Measurements from ENCODE around the gene CNDP1. TPM values are rescaled to one million over a fixed set of nuclear protein-coding genes. Genes with fewer than 3 reads are reported as not detected.

Gene CNDP1
- total RNA-seq, 1 donor from 2014 or later: 66.3 TPM

DNA sequence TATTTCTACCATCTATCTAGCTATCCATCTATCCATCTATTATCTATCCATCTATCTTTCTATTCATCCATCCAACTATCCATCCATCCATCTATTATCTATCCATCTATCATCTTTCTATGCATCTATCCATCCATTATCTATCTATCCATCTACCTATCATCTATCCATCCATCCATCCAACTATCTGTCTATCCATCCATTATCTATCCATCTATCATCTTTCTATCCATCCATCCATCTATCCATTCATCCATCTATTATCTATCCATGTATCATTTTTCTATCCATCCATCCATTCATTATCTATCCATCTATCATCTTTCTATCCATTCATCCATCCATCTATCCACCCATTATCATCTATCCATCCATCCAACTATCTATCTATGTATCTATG, 38.8 kb downstream of the CNDP1 start:
- ATAC-seq (no peak), DNase-seq (ENCODE audit: low spot score) (no peak)

GRCh38 chr18:74574916-74575315, 40.6 kb downstream of the CNDP1 start:
- ATAC-seq (no peak), DNase-seq (ENCODE audit: low spot score) (no peak)

GRCh38 chr18:74577019-74577418, 42.7 kb downstream of the CNDP1 start:
- DNase-seq (ENCODE audit: low spot score) (no peak), ATAC-seq (no peak)

GRCh38 chr18:74579496-74580065, 45.3 kb downstream of the CNDP1 start:
- DNase-seq (ENCODE audit: low spot score) (no peak), ATAC-seq (no peak)

DNA sequence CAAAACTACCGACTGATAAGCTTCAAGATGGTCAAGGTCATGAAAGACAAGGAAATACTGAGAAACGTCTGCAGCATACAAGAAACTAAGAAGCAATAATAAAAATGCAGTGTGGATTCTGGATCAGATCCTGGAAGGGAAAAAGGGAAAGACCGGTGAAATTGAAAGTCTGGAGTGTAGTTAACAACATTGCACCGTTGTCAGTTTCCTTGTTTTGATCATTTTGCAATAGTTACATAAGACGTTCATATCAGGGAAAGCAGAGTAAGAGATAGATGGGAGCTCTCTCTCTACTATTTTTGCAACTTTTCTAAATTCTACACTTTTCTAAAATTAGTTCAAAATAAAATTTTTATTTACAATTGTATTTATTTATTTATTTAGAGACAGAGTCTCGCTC, 48.3 kb downstream of the CNDP1 start:
- DNase-seq (ENCODE audit: low spot score): no peak
- peak; percentile 64 for ATAC-seq

- ATAC-seq (no peak), DNase-seq (ENCODE audit: low spot score) (no peak)
Measured at GRCh38 chr18:74587441-74587840, 53.1 kb downstream of the CNDP1 start.

- no peak for DNase-seq (ENCODE audit: low spot score)
- ATAC-seq: peak; percentile 88
Measured at GRCh38 chr18:74589021-74589420, 54.7 kb downstream of the CNDP1 start.

- DNase-seq (ENCODE audit: low spot score) (no peak), ATAC-seq (no peak)
Measured at GRCh38 chr18:74589811-74590210, 55.5 kb downstream of the CNDP1 start.

DNA sequence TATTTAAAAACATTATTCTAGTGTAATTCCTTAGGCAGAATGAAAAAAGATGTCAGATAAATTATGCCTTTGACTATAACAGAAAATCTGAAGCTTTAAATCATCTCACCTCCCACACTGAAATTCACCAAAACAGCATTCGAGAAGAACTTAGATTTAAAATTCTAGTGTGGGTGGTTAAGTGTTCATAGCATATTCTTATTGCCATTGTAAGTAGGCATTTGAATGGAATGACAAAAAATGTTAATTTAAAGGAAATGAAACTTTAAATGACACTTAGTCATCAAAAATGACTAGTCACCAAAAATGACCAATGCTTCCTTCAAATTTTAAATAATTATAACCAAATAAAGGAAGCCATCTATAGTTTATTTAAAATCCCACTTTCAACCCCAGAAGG, 56.4 kb downstream of the CNDP1 start:
- DNase-seq (ENCODE audit: low spot score): no peak

GRCh38 chr18:74595431-74595830, 61.1 kb downstream of the CNDP1 start:
- ATAC-seq (no peak), DNase-seq (ENCODE audit: low spot score) (no peak)

More for the DNA sequence above, 56.4 kb downstream of the CNDP1 start:
- no peak for ATAC-seq

DNA sequence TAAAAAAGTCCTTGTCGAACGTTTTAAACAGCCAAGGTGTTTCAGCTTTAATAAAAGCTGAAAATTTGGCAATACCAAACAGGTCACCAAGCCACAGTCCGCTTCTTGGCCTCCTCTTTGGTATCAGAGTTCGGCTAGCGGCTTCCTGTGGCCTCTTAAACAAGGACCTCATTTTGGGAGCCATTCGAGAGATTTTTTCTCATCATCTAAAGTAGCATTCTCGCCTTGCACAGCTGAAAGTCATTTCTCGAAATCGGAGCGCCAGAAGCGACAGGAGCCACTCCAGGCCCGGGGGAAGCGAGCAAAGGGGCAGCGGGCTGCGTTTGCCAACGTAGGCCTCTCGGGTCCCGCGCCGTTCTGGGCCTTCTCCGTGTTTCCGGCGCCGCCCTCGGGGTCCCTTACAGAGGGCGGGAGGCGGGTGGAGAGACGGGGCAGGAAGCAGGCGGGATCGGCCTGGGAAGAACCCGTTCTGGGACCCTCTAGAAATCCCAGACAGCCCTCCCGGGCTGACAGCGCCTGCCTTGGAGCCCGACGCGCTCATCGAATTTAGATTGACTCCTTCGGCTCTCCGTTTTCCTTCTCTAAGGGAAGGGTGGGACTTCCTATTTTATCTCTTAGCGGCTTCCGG, 62.8 kb downstream of the CNDP1 start:
- DNase-seq (ENCODE audit: low spot score) (peak; percentile 80), ATAC-seq (peak; percentile 65)

GRCh38 chr18:74597662-74598349, 63.5 kb downstream of the CNDP1 start, which contains the start of gene ZNF407:
Gene ZNF407 (plus strand): TSS chr18:74597870. CDS start chr18:74631020, 33,150 bp downstream.
- peak; percentile 91 for ATAC-seq
- peak; percentile 92 for DNase-seq (ENCODE audit: low spot score)

- DNase-seq (ENCODE audit: low spot score): peak; percentile 63
- peak; percentile 61 for ATAC-seq
Measured at GRCh38 chr18:74598350-74599001, 64.2 kb downstream of the CNDP1 start.

DNA sequence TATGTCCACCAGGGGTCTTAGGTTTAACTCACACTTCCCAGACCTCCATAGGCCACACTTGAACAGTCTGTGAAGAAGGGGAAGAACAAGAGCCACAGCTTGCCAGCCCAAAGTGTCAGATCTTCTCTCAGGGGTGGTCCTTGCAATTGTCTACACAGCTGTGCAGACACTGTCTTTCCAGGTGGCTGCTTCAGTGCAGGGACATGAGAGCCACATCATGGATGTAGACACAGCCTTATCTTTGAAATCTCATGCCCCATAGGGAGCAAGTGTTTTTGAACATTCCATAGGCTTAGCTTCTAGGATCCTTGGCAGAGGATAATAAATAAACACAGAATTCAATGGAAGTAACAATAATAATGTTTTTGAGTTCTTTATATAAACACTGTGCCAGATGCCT, 70.1 kb downstream of the CNDP1 start:
- ATAC-seq (no peak), DNase-seq (ENCODE audit: low spot score) (no peak)

GRCh38 chr18:74604774-74605173, 70.5 kb downstream of the CNDP1 start:
- DNase-seq (ENCODE audit: low spot score): no peak

DNA sequence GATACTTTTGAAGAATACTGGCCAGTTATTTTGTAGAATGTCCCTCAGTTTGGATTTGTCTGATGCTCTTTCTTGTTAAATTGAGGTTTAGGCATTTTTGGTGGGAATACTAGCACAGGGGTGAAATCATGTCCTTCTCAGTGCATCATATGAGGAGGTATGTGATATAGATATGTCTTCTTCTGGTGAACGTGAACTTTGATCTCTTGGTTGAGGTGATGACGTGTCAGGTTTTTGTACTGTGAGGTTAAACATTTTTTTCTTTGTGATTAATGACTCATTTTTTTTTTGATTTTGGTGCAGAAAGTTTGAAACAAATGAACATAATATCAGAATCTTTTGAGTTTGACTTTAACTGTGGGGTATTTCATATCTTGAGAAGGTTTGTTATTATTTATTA, 74.4 kb downstream of the CNDP1 start:
- ATAC-seq: no peak
- no peak for DNase-seq (ENCODE audit: low spot score)

More at GRCh38 chr18:74604774-74605173, 70.5 kb downstream of the CNDP1 start:
- no peak for ATAC-seq

GRCh38 chr18:74609535-74609934, 75.2 kb downstream of the CNDP1 start:
- no peak for ATAC-seq
- DNase-seq (ENCODE audit: low spot score): no peak

- ATAC-seq (no peak), DNase-seq (ENCODE audit: low spot score) (no peak)
Measured at GRCh38 chr18:74610051-74610615, 75.8 kb downstream of the CNDP1 start.

DNA sequence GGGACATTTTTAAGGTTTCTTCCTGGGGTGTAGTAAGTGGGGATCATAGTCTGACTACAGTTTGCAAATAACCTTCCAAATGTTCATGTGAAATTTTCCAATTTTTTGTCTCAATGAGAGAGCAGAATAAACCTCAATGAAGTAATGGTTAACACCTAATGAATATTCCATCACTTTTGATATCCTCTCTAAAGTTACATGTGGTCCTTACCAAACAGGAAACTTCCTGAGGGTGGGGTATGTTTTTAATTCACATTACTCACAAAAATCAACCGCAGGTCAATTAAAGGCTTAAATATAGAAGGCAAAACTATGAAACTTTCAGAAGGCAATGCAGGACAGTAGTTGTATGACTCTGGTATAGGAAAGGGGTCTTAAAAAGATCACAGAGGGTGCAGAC, 76.6 kb downstream of the CNDP1 start:
- DNase-seq (ENCODE audit: low spot score) (no peak), ATAC-seq (no peak)

DNA sequence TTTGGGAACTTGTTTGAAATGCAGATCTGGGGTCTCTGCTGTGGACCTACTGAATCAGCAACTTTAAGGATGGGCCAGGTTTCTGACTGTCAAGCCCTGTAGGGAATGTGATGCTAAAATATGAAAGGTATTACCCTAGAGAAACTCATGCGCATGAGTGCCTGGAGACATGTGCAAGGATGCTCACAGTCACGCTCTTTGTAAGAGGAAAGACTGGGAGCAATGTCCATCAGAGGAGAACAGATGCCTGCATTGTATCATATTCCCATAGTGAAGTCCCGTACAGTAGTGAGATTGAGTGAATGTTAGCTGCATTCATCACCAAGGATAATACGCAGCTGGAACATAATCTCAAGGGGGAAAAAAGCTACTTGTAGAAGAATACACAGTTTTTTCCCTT, 77.5 kb downstream of the CNDP1 start:
- DNase-seq (ENCODE audit: low spot score) (no peak), ATAC-seq (no peak)

- ATAC-seq: no peak
- no peak for DNase-seq (ENCODE audit: low spot score)
Measured at GRCh38 chr18:74613381-74613780, 79.1 kb downstream of the CNDP1 start.
